HG03342 (cell line): Measurements from ENCODE around the gene KANSL1.
"Not testable (repeated sequence)": the region's sequence is repeated elsewhere in the genome, so short reads cannot be mapped to it uniquely, and the experiment has no call there.

Experiments used
- ATAC-seq: cut with Tn5 transposase; IDR thresholded peaks from one replicate; pipeline ENCODE4 v1.9.1; 2021; ENCODE audit warnings: mild to moderate bottlenecking, moderate library complexity; ENCODE audit not compliant: unreplicated experiment

Gene KANSL1

GRCh38 chr17:46026166-46027047, 166.8 kb downstream of the KANSL1 start:
- ATAC-seq: no peak

GRCh38 chr17:46025510-46026165, 167.6 kb downstream of the KANSL1 start:
- ATAC-seq: no peak

- no peak for ATAC-seq
These were observed 168.2 kb downstream of the KANSL1 start for GRCh38 chr17:46025060-46025459.

DNA sequence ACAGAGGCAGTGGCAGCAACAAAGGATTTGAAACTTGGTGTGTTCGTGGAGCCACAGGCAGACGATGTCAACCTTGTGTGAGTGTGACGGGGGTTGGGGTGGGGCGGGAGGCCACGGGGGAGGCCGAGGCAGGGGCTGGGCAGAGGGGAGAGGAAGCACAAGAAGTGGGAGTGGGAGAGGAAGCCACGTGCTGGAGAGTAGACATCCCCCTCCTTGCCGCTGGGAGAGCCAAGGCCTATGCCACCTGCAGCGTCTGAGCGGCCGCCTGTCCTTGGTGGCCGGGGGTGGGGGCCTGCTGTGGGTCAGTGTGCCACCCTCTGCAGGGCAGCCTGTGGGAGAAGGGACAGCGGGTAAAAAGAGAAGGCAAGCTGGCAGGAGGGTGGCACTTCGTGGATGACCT, 168.6 kb downstream of the KANSL1 start:
- no peak for ATAC-seq

- ATAC-seq: no peak
These were observed 169.3 kb downstream of the KANSL1 start for GRCh38 chr17:46023783-46024388.

DNA sequence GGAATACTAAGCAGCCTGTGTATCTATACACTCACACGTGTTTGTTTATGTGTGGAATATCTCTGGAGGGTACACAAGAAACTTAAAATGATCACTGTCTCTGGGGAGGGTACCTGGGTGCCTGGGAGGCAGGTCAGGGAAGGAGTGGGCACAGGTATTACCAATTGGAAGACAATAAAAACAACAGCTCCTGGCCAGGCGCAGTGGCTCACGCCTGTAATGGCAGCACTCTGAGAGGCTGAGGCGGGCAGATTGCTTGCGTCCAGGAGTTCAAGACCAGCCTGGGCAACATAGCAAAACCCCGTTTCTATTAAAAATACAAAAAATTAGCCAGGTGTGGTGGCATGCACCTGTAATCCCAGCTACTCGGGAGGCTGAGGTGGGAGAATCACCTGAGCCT, 169.9 kb downstream of the KANSL1 start:
- ATAC-seq: not testable (repeated sequence)

- ATAC-seq: no peak
These were observed 172.2 kb downstream of the KANSL1 start for GRCh38 chr17:46020998-46021397.

DNA sequence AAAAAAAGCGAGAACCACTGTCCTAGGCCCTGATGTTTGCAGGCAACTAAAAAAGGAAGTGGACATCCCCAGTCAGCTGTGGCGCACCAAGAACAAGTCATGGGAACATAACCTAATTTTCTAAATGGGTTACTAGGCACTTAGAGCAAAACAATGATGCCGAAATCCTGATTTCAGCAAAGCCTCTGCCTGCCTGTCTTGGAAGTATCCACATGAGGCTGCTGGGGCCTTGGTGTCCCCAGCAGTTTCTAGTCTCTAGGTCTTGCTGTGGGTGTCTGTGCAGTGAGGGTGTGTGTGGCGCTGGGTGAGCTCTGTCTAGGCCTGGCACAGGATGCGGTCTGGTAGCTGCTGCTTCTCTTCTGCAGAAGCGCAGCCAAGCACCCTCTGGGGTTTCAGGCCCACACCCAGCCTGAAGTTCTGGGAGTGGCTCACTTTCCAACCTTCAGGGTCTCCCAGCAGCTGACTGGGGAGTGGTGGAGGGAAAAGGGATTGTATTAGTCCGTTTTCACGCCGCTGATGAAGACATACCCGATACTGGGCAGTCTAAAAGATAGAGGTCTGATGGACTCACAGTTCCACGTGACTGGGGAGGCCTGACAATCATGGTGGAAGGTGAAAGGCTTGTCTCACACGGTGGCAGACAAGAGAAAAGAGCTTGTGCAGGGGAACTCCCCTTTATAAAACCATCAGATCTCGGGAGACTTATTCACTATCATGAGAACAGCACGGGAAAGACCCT, 173.0 kb downstream of the KANSL1 start:
- ATAC-seq: no peak

- ATAC-seq: not testable (repeated sequence)
These were observed 173.8 kb downstream of the KANSL1 start for GRCh38 chr17:46019408-46019925.

DNA sequence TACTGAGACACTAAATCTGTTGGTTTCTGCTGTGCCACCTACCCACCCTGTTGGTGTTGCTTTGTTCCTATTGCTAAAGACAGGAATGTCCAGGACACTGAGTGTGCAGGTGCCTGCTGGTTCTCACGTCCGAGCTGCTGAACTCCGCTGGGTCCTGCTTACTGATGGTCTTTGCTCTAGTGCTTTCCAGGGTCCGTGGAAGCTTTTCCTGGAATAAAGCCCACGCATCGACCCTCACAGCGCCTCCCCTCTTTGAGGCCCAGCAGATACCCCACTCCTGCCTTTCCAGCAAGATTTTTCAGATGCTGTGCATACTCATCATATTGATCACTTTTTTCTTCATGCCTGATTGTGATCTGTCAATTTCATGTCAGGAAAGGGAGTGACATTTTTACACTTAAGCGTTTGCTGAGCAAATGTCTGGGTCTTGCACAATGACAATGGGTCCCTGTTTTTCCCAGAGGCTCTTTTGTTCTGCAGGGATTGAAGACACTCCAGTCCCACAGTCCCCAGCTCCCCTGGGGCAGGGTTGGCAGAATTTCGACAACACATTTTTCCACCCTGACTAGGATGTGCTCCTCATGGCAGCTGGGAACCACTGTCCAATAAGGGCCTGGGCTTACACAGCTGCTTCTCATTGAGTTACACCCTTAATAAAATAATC, 179.6 kb downstream of the KANSL1 start:
- ATAC-seq: no peak

GRCh38 chr17:46013127-46013501, 180.1 kb downstream of the KANSL1 start:
- ATAC-seq: no peak

GRCh38 chr17:46012506-46013079, 180.6 kb downstream of the KANSL1 start:
- ATAC-seq: no peak

DNA sequence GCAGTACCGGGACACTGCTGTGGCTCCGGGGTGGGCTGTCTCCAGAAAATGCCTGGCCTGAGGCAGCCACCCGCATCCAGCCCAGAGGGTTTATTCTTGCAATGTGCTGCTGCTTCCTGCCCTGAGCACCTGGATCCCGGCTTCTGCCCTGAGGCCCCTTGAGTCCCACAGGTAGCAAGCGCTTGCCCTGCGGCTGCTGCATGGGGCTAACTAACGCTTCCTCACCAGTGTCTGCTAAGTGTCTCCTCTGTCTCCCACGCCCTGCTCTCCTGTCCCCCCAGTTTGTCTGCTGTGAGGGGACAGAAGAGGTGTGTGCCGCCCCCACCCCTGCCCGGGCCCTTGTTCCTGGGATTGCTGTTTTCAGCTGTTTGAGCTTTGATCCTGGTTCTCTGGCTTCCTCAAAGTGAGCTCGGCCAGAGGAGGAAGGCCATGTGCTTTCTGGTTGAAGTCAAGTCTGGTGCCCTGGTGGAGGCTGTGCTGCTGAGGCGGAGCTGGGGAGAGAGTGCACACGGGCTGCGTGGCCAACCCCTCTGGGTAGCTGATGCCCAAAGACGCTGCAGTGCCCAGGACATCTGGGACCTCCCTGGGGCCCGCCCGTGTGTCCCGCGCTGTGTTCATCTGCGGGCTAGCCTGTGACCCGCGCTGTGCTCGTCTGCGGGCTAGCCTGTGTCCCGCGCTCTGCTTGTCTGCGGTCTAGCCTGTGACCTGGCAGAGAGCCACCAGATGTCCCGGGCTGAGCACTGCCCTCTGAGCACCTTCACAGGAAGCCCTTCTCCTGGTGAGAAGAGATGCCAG, 181.3 kb downstream of the KANSL1 start:
- no peak for ATAC-seq

DNA sequence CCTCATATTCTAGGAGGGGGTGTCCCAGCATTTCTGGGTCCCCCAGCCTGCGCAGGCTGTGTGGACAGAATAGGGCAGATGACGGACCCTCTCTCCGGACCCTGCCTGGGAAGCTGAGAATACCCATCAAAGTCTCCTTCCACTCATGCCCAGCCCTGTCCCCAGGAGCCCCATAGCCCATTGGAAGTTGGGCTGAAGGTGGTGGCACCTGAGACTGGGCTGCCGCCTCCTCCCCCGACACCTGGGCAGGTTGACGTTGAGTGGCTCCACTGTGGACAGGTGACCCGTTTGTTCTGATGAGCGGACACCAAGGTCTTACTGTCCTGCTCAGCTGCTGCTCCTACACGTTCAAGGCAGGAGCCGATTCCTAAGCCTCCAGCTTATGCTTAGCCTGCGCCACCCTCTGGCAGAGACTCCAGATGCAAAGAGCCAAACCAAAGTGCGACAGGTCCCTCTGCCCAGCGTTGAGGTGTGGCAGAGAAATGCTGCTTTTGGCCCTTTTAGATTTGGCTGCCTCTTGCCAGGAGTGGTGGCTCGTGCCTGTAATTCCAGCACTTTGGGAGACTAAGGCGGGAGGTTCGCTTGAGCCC, 182.5 kb downstream of the KANSL1 start:
- no peak for ATAC-seq

- ATAC-seq: no peak
These were observed 183.3 kb downstream of the KANSL1 start for GRCh38 chr17:46009681-46010596.

DNA sequence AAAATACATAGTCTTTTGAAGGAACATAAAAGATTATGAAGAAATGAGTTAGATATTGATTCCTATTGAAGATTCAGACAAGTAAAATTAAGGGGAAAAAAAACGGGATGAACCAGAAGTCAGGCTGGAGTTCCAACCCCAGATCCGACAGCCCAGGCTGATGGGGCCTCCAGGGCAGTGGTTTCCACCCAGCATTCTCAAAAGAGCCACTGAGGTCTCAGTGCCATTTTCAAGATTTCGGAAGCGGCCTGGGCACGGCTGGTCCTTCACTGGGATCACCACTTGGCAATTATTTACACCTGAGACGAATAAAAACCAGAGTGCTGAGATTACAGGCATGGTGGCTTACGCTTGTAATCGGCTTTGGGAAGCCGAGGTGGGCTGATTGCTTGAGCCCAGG, 184.6 kb downstream of the KANSL1 start:
- ATAC-seq: no peak

- no peak for ATAC-seq
These were observed 185.7 kb downstream of the KANSL1 start for GRCh38 chr17:46007461-46007965.

DNA sequence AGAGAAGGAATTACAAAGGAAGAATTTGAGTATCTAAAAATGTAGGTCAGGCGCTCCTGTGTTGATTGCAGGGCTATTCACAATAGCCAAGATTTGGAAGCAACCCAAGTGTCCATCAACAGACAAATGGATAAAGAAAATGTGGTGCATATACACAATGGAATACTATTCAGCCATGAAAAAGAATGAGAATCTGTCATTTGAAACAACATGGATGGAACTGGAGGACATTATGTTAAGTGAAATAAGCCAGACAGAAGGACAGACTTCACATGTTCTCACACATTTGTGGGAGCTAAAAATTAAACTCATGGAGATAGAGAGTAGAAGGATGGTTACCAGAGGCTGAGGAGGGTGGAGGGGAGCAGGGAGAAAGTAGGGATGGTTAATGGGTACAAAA, 187.1 kb downstream of the KANSL1 start:
- not testable (repeated sequence) for ATAC-seq
